Body of pancreas (tissue), 4 donors: ENCODE data around the gene STIMATE. TPM values are rescaled to one million over a fixed set of nuclear protein-coding genes. Genes with fewer than 3 reads are reported as not detected.

Source experiments
- ATAC-seq: fragments of 150-250 bp; one replicate; pipeline ENCODE4 v1.9.1; 2016
- DNase-seq, 4 donors: peaks; one replicate each; pipeline ENCODE4 v3.0.0-alpha.2; 2019
- H3K27ac ChIP-seq, 4 donors: fragments of 200-600 bp; sonication (generic); 1 replicate in 3 of 4; 2 replicates in 1 of 4; pipeline versions ENCODE4 v1.5.1 to v1.6.1; 2016 to 2019; ENCODE audit warnings: mild to moderate bottlenecking in 1 of 4, mixed read lengths in 1 of 4, moderate library complexity in 1 of 4
- H3K27me3 ChIP-seq, 2 donors: fragments of 200-600 bp; sonication (generic); one replicate each; pipeline ENCODE4 v1.6.0; 2016; ENCODE audit warnings: mild to moderate bottlenecking in 1 of 2
- H3K36me3 ChIP-seq, 2 donors: fragments of 200-600 bp; sonication (generic); replicated peaks in 1 of 2; 2 replicates each; pipeline ENCODE4 v1.5.1; 2016; ENCODE audit warnings: low read depth in 2 of 2; ENCODE audit not compliant: insufficient read depth in 1 of 2
- H3K4me1 ChIP-seq: fragments of 200-600 bp; sonication (generic); one replicate; pipeline ENCODE4 v1.6.0; 2016
- H3K4me3 ChIP-seq, 2 donors: fragments of 200-600 bp; sonication (generic); 1 replicate in 1 of 2; 2 replicates in 1 of 2; pipeline ENCODE4 v1.5.1; 2016 to 2019
- H3K9me3 ChIP-seq, 3 donors: fragments of 200-600 bp; sonication (generic); 1 replicate in 2 of 3; 2 replicates in 1 of 3; pipeline ENCODE4 v1.5.1; 2016
- POLR2A ChIP-seq, 3 donors: fragments of 450-650 bp; IDR thresholded peaks; one replicate each; pipeline ENCODE4 v1.6.1; 2016; ENCODE audit warnings: antibody characterized with exemption in 3 of 3, mild to moderate bottlenecking in 2 of 3
- WGBS, 2 donors: methylation state at CpG; one replicate each; pipeline ENCODE4 v1.1.5; 2017; 5-methylcytosine and 5-hydroxymethylcytosine counted together
- intact Hi-C: fragments of 100-400 bp; cut with DNase I; formaldehyde crosslinking; loops from one replicate; pipeline ENCODE4 v1.15.1; 2023
- total RNA-seq, 2 donors: library from RNA; depleted of rRNA; stranded (reverse); fragments of >200 nt; gene quantifications; one replicate each; pipeline ENCODE4 v1.1.0, GENCODE V29; 2016
- TF ChIP-seq, protein P1 (sequence below), 7 experiments: fragments of 450-650 bp in 4 of 7; fragments of 200-600 bp in 3 of 7; sonication (generic) in 3 of 7; IDR thresholded peaks; one replicate each; pipeline ENCODE4 v1.5.1; 2016 to 2019; ENCODE audit warnings: antibody characterized with exemption in 7 of 7

STIMATE gene
- total RNA-seq, 2 donors from 2014 or later: 13.0 to 63.0 TPM

DNA sequence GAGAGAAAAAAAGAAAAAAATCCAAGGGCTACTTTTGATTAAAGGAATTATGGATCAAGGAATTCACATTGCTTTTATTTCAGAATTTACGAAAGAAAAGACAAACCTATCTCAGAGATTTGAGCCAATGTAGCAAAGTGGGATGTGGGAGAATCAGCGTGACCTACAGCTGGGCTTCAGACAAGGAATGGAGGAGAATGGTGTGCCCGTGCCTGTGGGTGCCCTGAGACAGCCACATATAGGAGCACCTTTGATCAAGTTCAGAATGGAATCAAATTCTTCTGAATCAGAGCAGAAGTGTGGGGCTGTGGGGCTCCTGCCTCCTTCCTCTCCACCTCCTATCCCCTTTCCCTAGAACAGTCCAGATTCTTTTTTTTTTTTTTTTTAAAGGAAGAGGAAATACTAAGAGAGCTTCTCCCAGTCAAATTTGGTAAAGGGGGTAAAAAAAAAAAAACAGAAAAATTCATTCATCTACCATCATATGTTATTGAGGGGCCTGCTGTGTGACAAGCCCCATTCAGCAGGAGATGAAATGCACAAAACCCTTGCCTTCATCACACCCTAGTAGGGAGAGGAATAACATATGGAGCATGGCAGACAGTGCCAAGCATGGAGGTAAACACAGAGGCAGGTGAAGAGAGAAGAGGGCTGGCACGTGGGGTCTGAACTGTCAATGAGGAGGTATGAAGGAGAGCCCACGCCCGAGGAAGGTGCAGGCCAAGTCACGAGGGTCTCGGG is 37.5 kb downstream of the STIMATE start:
- peak in 1 of 4 donors; percentile 38 for DNase-seq
- Histone ChIP-seq H3K27me3 (no peaks in the 10 kb centered on the region), H3K36me3 (no peaks in the 10 kb centered on the region), H3K4me3 (no peak overlapping the region), H3K9me3 (no peaks in the 10 kb centered on the region), H3K27ac (no peak overlapping the region), H3K4me1 (peaks cover 10% of the 10 kb centered on the region)
- WGBS, 2 donors: 61 to 70% methylated on average over 8 of the region's 8 CpGs
- intact Hi-C loops: no loop called here
- no peak for TF ChIP-seq POLR2A (IDR thresholded peaks at IDR 0.05)
- TF ChIP-seq, protein P1, sequence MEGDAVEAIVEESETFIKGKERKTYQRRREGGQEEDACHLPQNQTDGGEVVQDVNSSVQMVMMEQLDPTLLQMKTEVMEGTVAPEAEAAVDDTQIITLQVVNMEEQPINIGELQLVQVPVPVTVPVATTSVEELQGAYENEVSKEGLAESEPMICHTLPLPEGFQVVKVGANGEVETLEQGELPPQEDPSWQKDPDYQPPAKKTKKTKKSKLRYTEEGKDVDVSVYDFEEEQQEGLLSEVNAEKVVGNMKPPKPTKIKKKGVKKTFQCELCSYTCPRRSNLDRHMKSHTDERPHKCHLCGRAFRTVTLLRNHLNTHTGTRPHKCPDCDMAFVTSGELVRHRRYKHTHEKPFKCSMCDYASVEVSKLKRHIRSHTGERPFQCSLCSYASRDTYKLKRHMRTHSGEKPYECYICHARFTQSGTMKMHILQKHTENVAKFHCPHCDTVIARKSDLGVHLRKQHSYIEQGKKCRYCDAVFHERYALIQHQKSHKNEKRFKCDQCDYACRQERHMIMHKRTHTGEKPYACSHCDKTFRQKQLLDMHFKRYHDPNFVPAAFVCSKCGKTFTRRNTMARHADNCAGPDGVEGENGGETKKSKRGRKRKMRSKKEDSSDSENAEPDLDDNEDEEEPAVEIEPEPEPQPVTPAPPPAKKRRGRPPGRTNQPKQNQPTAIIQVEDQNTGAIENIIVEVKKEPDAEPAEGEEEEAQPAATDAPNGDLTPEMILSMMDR (IDR thresholded peaks at IDR 0.05): no peak
- ATAC-seq: no peak

DNA sequence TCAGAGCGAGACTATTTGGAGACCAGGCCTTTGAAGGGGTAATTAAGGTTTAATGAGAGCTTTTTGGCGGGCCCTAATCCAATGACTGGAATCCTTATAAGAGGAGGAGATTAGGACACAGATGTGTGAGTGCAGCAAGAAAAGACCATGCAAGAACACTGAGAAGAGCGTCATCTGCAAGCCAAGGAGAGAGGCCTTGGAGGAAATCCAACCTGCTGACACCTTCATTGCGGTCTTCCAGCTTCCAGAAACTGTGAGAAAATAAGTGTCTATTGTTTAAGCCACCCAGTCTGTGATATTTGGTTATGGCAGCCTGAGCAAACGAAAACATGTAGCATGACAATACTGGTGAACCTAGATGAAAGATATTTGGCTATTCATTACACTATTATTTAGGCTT is 39.5 kb downstream of the STIMATE start:
- DNase-seq (peak in 3 of 4 donors; percentile 27 to 62 (median 44)), ATAC-seq (no peak)
- peaks cover 10% of the 10 kb centered on the region for H3K4me1 ChIP-seq
- intact Hi-C loops: no loop called here
- no peaks in the 10 kb centered on the region for H3K9me3 ChIP-seq
- TF ChIP-seq, protein P1 (IDR thresholded peaks at IDR 0.05): no peak
- no peak for TF ChIP-seq POLR2A (IDR thresholded peaks at IDR 0.05)
- H3K36me3 ChIP-seq: no peaks in the 10 kb centered on the region
- H3K27ac ChIP-seq: no peak overlapping the region
- no peak overlapping the region for H3K4me3 ChIP-seq
- WGBS, 2 donors: 58 to 69% methylated on average over 5 of the region's 5 CpGs
- H3K27me3 ChIP-seq: no peaks in the 10 kb centered on the region

DNA sequence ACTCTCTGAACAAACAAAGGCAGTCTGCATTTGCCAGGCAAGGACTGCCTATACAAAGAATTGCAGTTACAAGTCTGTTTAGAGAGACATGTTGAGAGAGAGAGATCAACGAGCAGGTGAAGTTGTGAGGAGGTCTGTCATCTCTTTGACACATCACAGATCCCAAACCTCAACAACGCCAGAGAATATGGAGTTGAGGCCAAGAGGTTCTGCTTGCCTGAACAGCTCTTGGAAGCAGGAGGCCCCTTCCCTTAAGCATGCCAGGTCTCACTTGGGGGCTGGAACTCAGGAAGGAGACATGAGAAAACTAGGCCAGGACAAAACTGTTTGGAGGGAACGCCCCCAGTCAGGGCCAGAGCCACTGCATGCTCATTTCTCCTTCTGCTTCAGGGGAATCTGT is 40.2 kb downstream of the STIMATE start:
- Histone ChIP-seq H3K4me1 (peaks cover 10% of the 10 kb centered on the region), H3K36me3 (peaks cover 0 to under 1% of the 10 kb centered on the region in 2 donors), H3K9me3 (no peaks in the 10 kb centered on the region), H3K4me3 (no peak overlapping the region), H3K27ac (no peak overlapping the region), H3K27me3 (no peaks in the 10 kb centered on the region)
- no peak for DNase-seq
- 77 to 82% methylated on average over 3 of the region's 3 CpGs for WGBS, 2 donors
- intact Hi-C loops: no loop called here
- no peak for ATAC-seq
- TF ChIP-seq, protein P1 (IDR thresholded peaks at IDR 0.05): no peak
- TF ChIP-seq POLR2A (IDR thresholded peaks at IDR 0.05): no peak

DNA sequence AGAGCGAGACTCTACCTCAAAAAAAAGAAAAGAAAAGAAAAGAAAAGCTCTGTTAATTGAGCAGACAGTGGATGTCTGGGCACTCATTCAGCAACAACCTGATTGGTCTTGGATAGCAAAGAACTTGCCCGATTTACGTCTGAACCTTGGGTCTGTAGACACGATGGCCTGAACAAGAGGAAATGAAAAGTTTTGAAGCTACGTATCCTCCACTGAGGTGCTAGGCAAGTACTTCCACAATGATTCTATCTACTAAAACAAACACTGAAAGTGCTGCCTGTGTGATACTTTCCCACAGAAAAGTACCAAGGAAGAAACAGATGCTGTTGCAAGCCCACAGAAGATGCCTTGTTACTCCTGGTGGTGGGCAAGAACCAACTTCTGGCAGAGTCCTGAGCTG is 40.7 kb downstream of the STIMATE start:
- intact Hi-C loops: no loop called here
- DNase-seq: no peak
- no peak for ATAC-seq
- TF ChIP-seq POLR2A (IDR thresholded peaks at IDR 0.05): no peak
- TF ChIP-seq, protein P1 (IDR thresholded peaks at IDR 0.05): no peak
- Histone ChIP-seq H3K9me3 (no peaks in the 10 kb centered on the region), H3K4me1 (peaks cover 10% of the 10 kb centered on the region), H3K4me3 (no peak overlapping the region), H3K36me3 (peaks cover 0 to 3% of the 10 kb centered on the region in 2 donors), H3K27ac (no peak overlapping the region), H3K27me3 (no peaks in the 10 kb centered on the region)
- WGBS, 2 donors: 55 to 57% methylated on average over 5 of the region's 5 CpGs

DNA sequence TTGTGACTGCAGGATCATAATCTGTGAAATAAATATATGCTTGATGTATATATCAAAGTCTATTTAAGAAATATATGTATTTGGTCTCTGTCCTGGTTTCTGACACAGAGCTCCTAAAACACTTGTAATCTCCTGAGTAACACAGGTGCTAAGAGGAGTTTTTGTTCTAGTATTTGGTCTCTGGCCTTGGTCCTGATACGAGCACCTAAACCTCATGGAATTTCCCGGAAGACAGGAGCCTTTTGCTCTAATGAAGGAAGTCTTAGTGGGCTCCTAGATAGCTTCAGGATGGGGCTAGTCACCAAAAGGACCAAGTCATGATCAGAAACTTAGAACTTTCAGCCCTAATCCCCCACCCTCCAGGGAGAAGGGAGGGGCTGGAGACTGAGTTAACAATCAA is 43.3 kb downstream of the STIMATE start:
- H3K4me1 ChIP-seq: no peaks in the 10 kb centered on the region
- intact Hi-C loops: loop anchor here (5.0 kb wide), 1 partner anchor 223 kb away; no protein-coding TSS in a partner anchor
- H3K36me3 ChIP-seq: peaks cover 0 to 3% of the 10 kb centered on the region in 2 donors
- ATAC-seq (no peak), DNase-seq (no peak)
- H3K9me3 ChIP-seq: no peaks in the 10 kb centered on the region
- WGBS, 2 donors: 69 to 81% methylated on average over 2 of the region's 2 CpGs
- no peak overlapping the region for H3K4me3 ChIP-seq
- TF ChIP-seq, protein P1 (IDR thresholded peaks at IDR 0.05): no peak
- no peak for TF ChIP-seq POLR2A (IDR thresholded peaks at IDR 0.05)
- H3K27ac ChIP-seq: no peak overlapping the region
- H3K27me3 ChIP-seq: no peaks in the 10 kb centered on the region
